Gastroesophageal sphincter (tissue), 4 donors: Measurements from ENCODE around the gene LILRB3. TPM values are rescaled to one million over a fixed set of nuclear protein-coding genes. Genes with fewer than 3 reads are reported as not detected.

Experiments used
- ATAC-seq: fragments of 150-250 bp; one replicate; pipeline ENCODE4 v1.9.1; 2016; ENCODE audit warnings: mild to moderate bottlenecking, moderate library complexity
- H3K27ac ChIP-seq, 4 donors: fragments of 200-600 bp; sonication (generic) in 3 of 4; 1 replicate in 3 of 4; 2 replicates in 1 of 4; pipeline ENCODE4 v1.5.1; 2016 to 2019
- H3K27me3 ChIP-seq: fragments of 200-600 bp; sonication (generic); one replicate; pipeline ENCODE4 v1.5.1; 2019
- H3K36me3 ChIP-seq, 2 donors: fragments of 200-600 bp; sonication (generic); one replicate each; pipeline ENCODE4 v1.5.1; 2019; ENCODE audit warnings: control low read depth in 1 of 2
- H3K4me1 ChIP-seq, 3 donors: fragments of 200-600 bp; sonication (generic); 1 replicate in 2 of 3; 2 replicates in 1 of 3; pipeline ENCODE4 v1.5.1; 2016 to 2019; ENCODE audit warnings: control low read depth in 2 of 3
- H3K4me3 ChIP-seq, 2 donors: fragments of 200-600 bp; sonication (generic); one replicate each; pipeline ENCODE4 v1.5.1; 2019; ENCODE audit warnings: mild to moderate bottlenecking in 1 of 2, moderate library complexity in 1 of 2
- H3K9me3 ChIP-seq, 3 donors: fragments of 200-600 bp; sonication (generic); one replicate each; pipeline ENCODE4 v1.5.1; 2017 to 2019; ENCODE audit warnings: control low read depth in 2 of 3
- CTCF ChIP-seq, 4 experiments: fragments of 200-600 bp in 2 of 4; fragments of 450-650 bp in 2 of 4; sonication (generic) in 1 of 4; IDR thresholded peaks; one replicate each; pipeline ENCODE4 v1.5.1; 2017 to 2019; ENCODE audit warnings: antibody characterized with exemption in 4 of 4, mild to moderate bottlenecking in 2 of 4, moderate library complexity in 2 of 4
- EP300 ChIP-seq: sonication (generic); formaldehyde crosslinking; IDR thresholded peaks from one replicate; pipeline ENCODE4 v1.6.1; 2017; ENCODE audit warnings: antibody characterized with exemption, mild to moderate bottlenecking
- POLR2AphosphoS5 ChIP-seq: sonication (generic); formaldehyde crosslinking; IDR thresholded peaks from one replicate; pipeline ENCODE4 v1.6.1; 2017; ENCODE audit warnings: antibody characterized with exemption
- WGBS, 2 donors: methylation state at CpG; one replicate each; pipeline ENCODE4 v1.1.5; 2018; ENCODE audit warnings: low coverage in 1 of 2; 5-methylcytosine and 5-hydroxymethylcytosine counted together
- small RNA-seq, 4 donors: library from RNA; depleted of rRNA; stranded (forward); fragments of <200 nt; gene quantifications; one replicate each; pipeline ENCODE3, GENCODE V24; 2016
- total RNA-seq, 4 donors: library from RNA; depleted of rRNA; stranded (reverse); fragments of >200 nt; gene quantifications; one replicate each; pipeline ENCODE4 v1.1.0, GENCODE V29; 2016

LILRB3 gene
- total RNA-seq, 4 donors from 2014 or later = 6.8 to 29.9 (median 21.3) TPM

- no peaks in the 10 kb centered on the region for H3K9me3 ChIP-seq
- WGBS, 2 donors = 0% methylated on average over 11 of the region's 25 CpGs; no CpG with 5 or more reads in 1 of the 2 donors
- peaks cover 59% of the 10 kb centered on the region for H3K27me3 ChIP-seq
- H3K36me3 ChIP-seq = no peaks in the 10 kb centered on the region
- no peak for TF ChIP-seq POLR2AphosphoS5
- no peak for TF ChIP-seq EP300
- TF ChIP-seq CTCF (IDR thresholded peaks at IDR 0.05) = peak in 3 of 4 experiments; percentile 79 to 86 (median 81)
- no peak overlapping the region for H3K4me3 ChIP-seq
- no peak overlapping the region for H3K27ac ChIP-seq
- H3K4me1 ChIP-seq = peaks cover 0 to 20% (median 7%) of the 10 kb centered on the region in 3 donors
- ATAC-seq = peak; percentile 87
Observed at GRCh38 chr19:54168174-54168917, 54.5 kb downstream of the LILRB3 start.

Small RNA genes within 50 kb of the gene (small RNA-seq; reads per million reads assigned to genes)
- gene RNU6-1307P = 0 reads per million in 4 donors

Other genes with a start within 250 kb of the LILRB3 start
- not detected for gene CACNG6, start 231.4 kb downstream of the LILRB3 start, total RNA-seq
- gene VSTM1, start 159.1 kb downstream of the LILRB3 start, total RNA-seq = not detected
- gene TARM1, start 141.6 kb downstream of the LILRB3 start, total RNA-seq = not detected
- 1 to 10 TPM in 3 of 4 donors, not detected in 1; 1.2 to 2.4 (median 2.1) TPM for gene OSCAR, start 122.2 kb downstream of the LILRB3 start, total RNA-seq
- 10 to 100 TPM; 14.2 to 37.7 (median 21.5) TPM for gene NDUFA3, start 120.2 kb downstream of the LILRB3 start, total RNA-seq
- gene TFPT, start 107.3 kb downstream of the LILRB3 start, total RNA-seq = 10 to 100 TPM; 12.5 to 20.9 (median 15.2) TPM
- 10 to 100 TPM; 51.6 to 67.1 (median 53.8) TPM for gene PRPF31, start 107.3 kb downstream of the LILRB3 start, total RNA-seq
- gene CNOT3, start 85.2 kb downstream of the LILRB3 start, total RNA-seq = 10 to 100 TPM; 14.7 to 32.4 (median 23.1) TPM
- 10 to 100 TPM in 3 of 4 donors, 1 to 10 TPM in 1; 8.2 to 12.8 (median 11.1) TPM for gene LENG1, start 63.3 kb downstream of the LILRB3 start, total RNA-seq
- 1 to 10 TPM in 1 of 4 donors, under 1 TPM in 2, not detected in 1; 0.16 to 3.1 (median 0.31) TPM for gene TMC4, start 49.8 kb downstream of the LILRB3 start, total RNA-seq
- 10 to 100 TPM; 28.4 to 64.3 (median 36.5) TPM for gene MBOAT7, start 33.4 kb downstream of the LILRB3 start, total RNA-seq
- gene TSEN34, start 31.7 kb downstream of the LILRB3 start, total RNA-seq = 10 to 100 TPM; 57.4 to 73.2 (median 69.8) TPM
- gene RPS9, start 22.1 kb downstream of the LILRB3 start, total RNA-seq = 1,000 to 10,000 TPM; 1,142 to 2,786 (median 1,584) TPM
- 1 to 10 TPM in 3 of 4 donors, under 1 TPM in 1; 0.31 to 4.2 (median 2.2) TPM for gene LILRA6, start 19.8 kb upstream of the LILRB3 start, total RNA-seq
- gene LILRB5, start 34.3 kb upstream of the LILRB3 start, total RNA-seq = 10 to 100 TPM; 12.5 to 17.5 (median 15.1) TPM
- gene LILRB2, start 58.1 kb upstream of the LILRB3 start, total RNA-seq = 1 to 10 TPM in 3 of 4 donors, under 1 TPM in 1; 0.93 to 5.0 (median 1.9) TPM
- gene LILRA5, start 90.2 kb upstream of the LILRB3 start, total RNA-seq = 1 to 10 TPM in 3 of 4 donors, not detected in 1; 2.7 to 8.6 (median 2.8) TPM
- not detected for gene LILRA4, start 116.2 kb upstream of the LILRB3 start, total RNA-seq
- gene LAIR1, start 141.9 kb upstream of the LILRB3 start, total RNA-seq = 10 to 100 TPM in 2 of 4 donors, 1 to 10 TPM in 2; 4.8 to 22.5 (median 8.3) TPM
- gene TTYH1, start 192.5 kb upstream of the LILRB3 start, total RNA-seq = 10 to 100 TPM in 1 of 4 donors, 1 to 10 TPM in 3; 1.2 to 19.8 (median 5.5) TPM
- gene LENG8, start 226.2 kb upstream of the LILRB3 start, total RNA-seq = 100 to 1,000 TPM in 2 of 4 donors, 10 to 100 TPM in 2; 25.4 to 215 (median 80.9) TPM
- 1 to 10 TPM; 2.6 to 9.1 (median 4.5) TPM for gene LENG9, start 240.8 kb upstream of the LILRB3 start, total RNA-seq